ENCODE measurements around the gene SCAP. TPM values are rescaled to one million over a fixed set of nuclear protein-coding genes. Genes with fewer than 3 reads are reported as not detected.

Gene SCAP
- total RNA-seq, 4 donors from 2014 or later, result 32.6 to 87.2 (median 43.9) TPM

DNA sequence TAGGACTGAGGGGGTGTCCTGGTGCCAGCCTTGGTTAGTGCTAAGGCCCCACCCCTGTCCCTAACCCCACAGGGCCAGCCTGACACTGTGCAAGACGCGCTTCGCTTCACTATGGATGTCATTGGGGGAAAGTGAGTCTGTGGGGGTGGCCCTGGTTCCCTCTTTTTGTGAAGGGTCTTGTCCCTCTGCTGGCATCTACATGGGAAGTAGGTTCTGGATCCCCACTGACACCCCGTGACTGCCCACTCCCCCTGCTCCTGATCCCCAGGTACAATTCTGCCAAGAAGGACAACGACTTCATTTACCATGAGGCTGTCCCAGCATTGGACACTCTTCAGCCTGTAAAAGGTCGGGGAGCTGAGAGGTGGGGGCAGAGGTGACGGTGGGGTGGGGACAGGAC lies 68.5 kb downstream of the SCAP start:
- TF ChIP-seq, protein P1, sequence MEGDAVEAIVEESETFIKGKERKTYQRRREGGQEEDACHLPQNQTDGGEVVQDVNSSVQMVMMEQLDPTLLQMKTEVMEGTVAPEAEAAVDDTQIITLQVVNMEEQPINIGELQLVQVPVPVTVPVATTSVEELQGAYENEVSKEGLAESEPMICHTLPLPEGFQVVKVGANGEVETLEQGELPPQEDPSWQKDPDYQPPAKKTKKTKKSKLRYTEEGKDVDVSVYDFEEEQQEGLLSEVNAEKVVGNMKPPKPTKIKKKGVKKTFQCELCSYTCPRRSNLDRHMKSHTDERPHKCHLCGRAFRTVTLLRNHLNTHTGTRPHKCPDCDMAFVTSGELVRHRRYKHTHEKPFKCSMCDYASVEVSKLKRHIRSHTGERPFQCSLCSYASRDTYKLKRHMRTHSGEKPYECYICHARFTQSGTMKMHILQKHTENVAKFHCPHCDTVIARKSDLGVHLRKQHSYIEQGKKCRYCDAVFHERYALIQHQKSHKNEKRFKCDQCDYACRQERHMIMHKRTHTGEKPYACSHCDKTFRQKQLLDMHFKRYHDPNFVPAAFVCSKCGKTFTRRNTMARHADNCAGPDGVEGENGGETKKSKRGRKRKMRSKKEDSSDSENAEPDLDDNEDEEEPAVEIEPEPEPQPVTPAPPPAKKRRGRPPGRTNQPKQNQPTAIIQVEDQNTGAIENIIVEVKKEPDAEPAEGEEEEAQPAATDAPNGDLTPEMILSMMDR (IDR thresholded peaks at IDR 0.05; ENCODE audit: low read depth), result no peak

DNA sequence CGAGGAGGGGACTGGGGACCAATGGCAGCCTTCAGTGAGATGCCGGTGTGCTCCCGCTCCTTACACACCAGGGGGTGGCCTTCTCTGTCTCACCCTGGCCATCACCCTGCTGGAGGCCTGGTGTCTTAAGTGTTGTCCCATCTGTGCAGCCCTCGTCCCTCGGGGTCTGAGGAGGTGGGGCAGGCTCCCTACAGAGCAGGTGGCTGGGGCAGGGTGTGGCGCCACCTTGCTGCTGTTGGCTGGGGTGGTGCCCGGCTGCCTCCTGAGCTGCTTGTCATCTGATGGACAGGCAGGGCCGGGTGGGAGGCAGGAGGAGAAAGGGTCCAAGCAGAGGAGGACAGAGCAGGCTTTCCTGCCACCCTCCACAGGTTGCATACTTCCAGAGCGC lies 69.0 kb downstream of the SCAP start:
- TF ChIP-seq, protein P1 (IDR thresholded peaks at IDR 0.05; ENCODE audit: low read depth), result no peak

DNA sequence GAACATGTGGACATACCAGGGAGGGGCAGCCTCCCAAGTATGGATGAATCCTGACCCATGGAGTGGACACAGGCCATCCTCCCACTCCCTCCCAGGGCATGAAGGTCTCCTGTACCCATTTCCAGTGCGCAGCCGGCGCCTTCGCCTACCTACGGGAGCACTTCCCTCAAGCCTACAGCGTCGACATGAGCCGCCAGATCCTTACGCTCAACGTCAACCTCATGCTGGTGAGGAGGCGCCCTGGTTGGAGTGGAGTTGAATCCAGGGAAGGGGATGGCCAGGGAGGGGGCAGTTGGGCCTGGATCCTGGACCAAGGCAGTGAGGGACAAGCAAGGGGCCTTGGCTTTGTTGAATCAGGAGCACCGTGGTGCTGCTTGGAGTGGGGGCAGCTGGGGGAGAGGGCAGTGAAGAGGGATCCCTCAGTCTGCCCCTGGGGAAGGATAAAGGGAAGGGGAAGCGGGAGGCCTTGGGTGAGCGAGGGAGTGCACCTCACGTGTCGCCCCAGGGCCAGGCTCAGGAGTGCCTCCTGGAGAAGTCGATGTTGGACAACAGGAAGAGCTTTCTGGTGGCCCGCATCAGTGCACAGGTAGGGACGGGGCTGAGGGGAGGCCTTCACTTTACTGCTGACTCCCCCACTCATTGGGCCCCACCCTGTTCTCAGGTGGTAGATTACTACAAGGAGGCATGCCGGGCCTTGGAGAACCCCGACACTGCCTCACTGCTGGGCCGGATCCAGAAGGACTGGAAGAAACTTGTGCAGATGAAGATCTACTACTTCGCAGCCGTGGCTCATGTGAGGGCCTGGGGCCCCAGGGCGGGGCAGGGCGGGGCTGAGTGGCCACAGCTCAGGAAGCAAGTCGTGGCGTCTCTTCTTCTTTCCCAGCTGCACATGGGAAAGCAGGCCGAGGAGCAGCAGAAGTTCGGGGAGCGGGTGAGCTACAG lies 69.7 kb downstream of the SCAP start:
- TF ChIP-seq, protein P1 (IDR thresholded peaks at IDR 0.05; ENCODE audit: low read depth), result no peak

DNA sequence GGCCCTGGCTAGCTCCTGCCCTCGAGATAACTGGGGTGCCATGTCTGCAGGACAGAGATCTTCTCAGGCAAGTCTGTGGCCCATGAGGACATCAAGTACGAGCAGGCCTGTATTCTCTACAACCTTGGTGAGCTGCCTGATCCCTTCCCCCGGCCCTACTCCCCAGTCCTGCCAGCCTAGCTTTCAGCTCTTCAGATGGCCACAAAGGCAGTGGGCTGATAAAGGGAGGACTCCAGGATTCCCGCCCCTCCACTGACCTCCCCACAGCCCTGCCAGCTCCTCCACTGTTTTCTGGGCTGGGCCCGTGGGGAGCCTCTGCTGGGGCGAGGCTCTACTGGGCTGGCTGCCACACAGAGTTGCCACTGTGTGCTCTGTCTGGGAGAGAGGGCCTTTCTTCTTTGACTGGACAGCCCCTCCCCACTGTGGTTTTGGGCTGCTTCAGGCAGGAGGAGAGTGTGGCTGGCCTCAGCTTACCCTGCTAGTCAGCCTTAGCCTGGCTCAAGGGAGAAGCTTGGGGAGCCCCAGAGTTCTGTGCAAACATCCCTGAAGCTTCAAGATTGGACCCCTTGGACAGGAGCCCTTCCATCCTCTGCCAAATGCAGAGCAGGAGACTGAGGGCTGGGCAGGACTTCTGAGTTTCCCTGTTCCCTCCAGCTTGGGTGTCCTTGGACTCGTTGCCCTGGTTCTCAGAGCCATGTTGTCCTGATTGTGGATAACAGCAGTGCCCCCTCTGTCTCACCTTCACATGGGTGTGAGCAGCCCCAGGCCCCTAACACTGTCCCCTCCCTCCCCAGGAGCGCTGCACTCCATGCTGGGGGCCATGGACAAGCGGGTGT lies 70.6 kb downstream of the SCAP start:
- TF ChIP-seq, protein P1 (IDR thresholded peaks at IDR 0.05; ENCODE audit: low read depth), result no peak

DNA sequence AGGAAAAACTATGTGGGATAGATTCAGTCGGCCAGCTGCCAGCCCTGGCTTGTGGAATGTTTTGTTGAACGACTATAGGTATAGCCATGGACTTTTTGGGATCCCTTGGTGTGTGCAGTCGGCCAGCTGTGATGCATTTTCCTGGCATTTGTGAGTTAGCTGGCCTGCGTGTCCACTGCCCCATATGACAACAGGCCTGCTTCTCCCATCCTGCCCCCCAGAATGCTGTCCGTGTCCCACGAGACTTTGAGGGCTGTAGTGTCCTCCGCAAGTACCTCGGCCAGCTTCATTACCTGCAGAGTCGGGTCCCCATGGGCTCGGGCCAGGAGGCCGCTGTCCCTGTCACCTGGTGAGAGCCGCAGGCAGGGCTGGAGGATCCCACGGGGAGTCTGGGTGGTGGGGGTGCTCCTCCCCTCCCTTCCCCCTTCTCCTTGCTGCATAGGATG lies 71.3 kb downstream of the SCAP start:
- TF ChIP-seq, protein P1 (IDR thresholded peaks at IDR 0.05; ENCODE audit: low read depth), result no peak

DNA sequence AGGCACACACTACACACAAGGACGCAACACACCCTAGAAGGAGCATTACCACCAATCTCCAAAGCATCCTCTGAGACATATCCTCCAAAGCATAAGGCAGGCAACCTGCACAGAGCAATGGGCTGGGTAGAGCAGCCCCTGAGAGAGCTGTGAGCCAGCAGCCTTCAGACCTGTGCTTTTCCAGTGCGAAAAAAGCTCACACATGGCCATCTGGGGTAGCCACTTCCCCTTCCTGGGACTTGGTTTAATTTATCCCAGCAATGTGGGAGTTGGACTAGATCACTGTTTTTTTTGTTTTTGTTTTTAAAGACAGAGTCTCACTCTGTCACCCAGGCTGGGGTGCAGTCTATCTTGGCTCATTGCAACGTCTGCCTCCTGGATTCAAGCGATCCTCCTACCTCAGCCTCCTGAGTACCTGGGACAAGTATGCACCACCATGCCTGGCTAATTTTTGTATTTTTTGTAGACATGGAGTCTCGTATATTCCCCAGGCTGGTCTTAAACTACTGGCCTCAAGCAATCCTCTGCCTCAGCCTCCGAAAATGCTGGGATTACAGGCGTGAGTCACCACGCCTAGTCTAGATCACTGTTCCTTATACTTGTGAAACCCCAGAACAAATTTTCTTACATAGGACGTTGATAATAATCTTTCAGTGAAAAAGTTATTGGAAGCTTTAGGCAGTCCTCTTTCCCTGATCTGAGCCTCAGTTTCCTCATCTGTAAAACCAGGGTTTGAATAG lies 76.0 kb downstream of the SCAP start:
- TF ChIP-seq, protein P1 (IDR thresholded peaks at IDR 0.05; ENCODE audit: low read depth), result no peak
